ENCODE results near the gene STX1B.

Gene STX1B

GRCh38 chr16:30980023-30980371 lies 30.4 kb downstream of the STX1B start:
- no peak for TF ChIP-seq TAF1 (IDR thresholded peaks at IDR 0.05; ENCODE audit: borderline replicate concordance, insufficient read depth, low read length)
- no peak for TF ChIP-seq FOXP2 (optimal IDR thresholded peaks at IDR 0.05; ENCODE audit: borderline replicate concordance, extremely low read depth, extremely low read length, insufficient read depth)
- TF ChIP-seq REST (IDR thresholded peaks at IDR 0.05; ENCODE audit: insufficient read depth in 1 of 2, low read depth in 2 of 2, low read length in 2 of 2): no peak
- no peak for TF ChIP-seq SIN3A (IDR thresholded peaks at IDR 0.05; ENCODE audit: borderline replicate concordance, insufficient read depth, low read length)
- no peak for TF ChIP-seq POLR2AphosphoS5 (IDR thresholded peaks at IDR 0.05; ENCODE audit: low read depth, low read length)

- TF ChIP-seq REST (IDR thresholded peaks at IDR 0.05; ENCODE audit: insufficient read depth in 1 of 2, low read depth in 2 of 2, low read length in 2 of 2) (no peak), POLR2AphosphoS5 (IDR thresholded peaks at IDR 0.05; ENCODE audit: low read depth, low read length) (no peak), FOXP2 (optimal IDR thresholded peaks at IDR 0.05; ENCODE audit: borderline replicate concordance, extremely low read depth, extremely low read length, insufficient read depth) (no peak), SIN3A (IDR thresholded peaks at IDR 0.05; ENCODE audit: borderline replicate concordance, insufficient read depth, low read length) (no peak), TAF1 (IDR thresholded peaks at IDR 0.05; ENCODE audit: borderline replicate concordance, insufficient read depth, low read length) (no peak)
Measured at GRCh38 chr16:30979170-30980022, 31.0 kb downstream of the STX1B start.

GRCh38 chr16:30977502-30977901 lies 32.9 kb downstream of the STX1B start:
- TF ChIP-seq TAF1 (IDR thresholded peaks at IDR 0.05; ENCODE audit: borderline replicate concordance, insufficient read depth, low read length) (no peak), POLR2AphosphoS5 (IDR thresholded peaks at IDR 0.05; ENCODE audit: low read depth, low read length) (no peak), FOXP2 (optimal IDR thresholded peaks at IDR 0.05; ENCODE audit: borderline replicate concordance, extremely low read depth, extremely low read length, insufficient read depth) (no peak), REST (IDR thresholded peaks at IDR 0.05; ENCODE audit: insufficient read depth in 1 of 2, low read depth in 2 of 2, low read length in 2 of 2) (no peak), SIN3A (IDR thresholded peaks at IDR 0.05; ENCODE audit: borderline replicate concordance, insufficient read depth, low read length) (no peak)

- no peak for TF ChIP-seq REST (IDR thresholded peaks at IDR 0.05; ENCODE audit: insufficient read depth in 1 of 2, low read depth in 2 of 2, low read length in 2 of 2)
- no peak for TF ChIP-seq FOXP2 (optimal IDR thresholded peaks at IDR 0.05; ENCODE audit: borderline replicate concordance, extremely low read depth, extremely low read length, insufficient read depth)
- no peak for TF ChIP-seq POLR2AphosphoS5 (IDR thresholded peaks at IDR 0.05; ENCODE audit: low read depth, low read length)
- TF ChIP-seq SIN3A (IDR thresholded peaks at IDR 0.05; ENCODE audit: borderline replicate concordance, insufficient read depth, low read length): no peak
- TF ChIP-seq TAF1 (IDR thresholded peaks at IDR 0.05; ENCODE audit: borderline replicate concordance, insufficient read depth, low read length): no peak
Measured at GRCh38 chr16:30976486-30976885, 34.0 kb downstream of the STX1B start.
